WERI-Rb-1 (cell line): ENCODE measurements around the gene IFI44L.

ENCODE experiments used
- DNase-seq: peaks from one replicate; pipeline ENCODE4 v3.0.0-alpha.2; 2020
- H3K27ac ChIP-seq: fragments of 250-450 bp; sonication (Bioruptor Pico); 2 replicates; pipeline ENCODE4 v1.5.1; 2020; ENCODE audit warnings: mild to moderate bottlenecking, moderate library complexity
- H3K27me3 ChIP-seq: fragments of 250-450 bp; sonication (Bioruptor Pico); 2 replicates; pipeline ENCODE4 v1.5.1; 2021; ENCODE audit warnings: mild to moderate bottlenecking, low read depth, moderate library complexity; ENCODE audit not compliant: insufficient read depth, severe bottlenecking
- H3K36me3 ChIP-seq: fragments of 250-450 bp; sonication (Bioruptor Pico); 2 replicates; pipeline ENCODE4 v1.5.1; 2020; ENCODE audit warnings: mild to moderate bottlenecking, moderate library complexity
- H3K4me3 ChIP-seq: 2 replicates; pipeline ENCODE4 v1.5.1; 2011; ENCODE audit warnings: low read depth, mild to moderate bottlenecking, control low read depth, low read length
- H3K9me3 ChIP-seq: fragments of 250-450 bp; sonication (Bioruptor Pico); 2 replicates; pipeline ENCODE4 v1.5.1; 2021; ENCODE audit warnings: mild to moderate bottlenecking, moderate library complexity; ENCODE audit not compliant: severe bottlenecking
- TF ChIP-seq, protein P1 (sequence below): IDR thresholded peaks from 2 replicates; pipeline ENCODE4 v1.5.1; 2011; ENCODE audit warnings: low read depth, mild to moderate bottlenecking, control low read depth, inconsistent platforms, low read length

The IFI44L gene

DNA sequence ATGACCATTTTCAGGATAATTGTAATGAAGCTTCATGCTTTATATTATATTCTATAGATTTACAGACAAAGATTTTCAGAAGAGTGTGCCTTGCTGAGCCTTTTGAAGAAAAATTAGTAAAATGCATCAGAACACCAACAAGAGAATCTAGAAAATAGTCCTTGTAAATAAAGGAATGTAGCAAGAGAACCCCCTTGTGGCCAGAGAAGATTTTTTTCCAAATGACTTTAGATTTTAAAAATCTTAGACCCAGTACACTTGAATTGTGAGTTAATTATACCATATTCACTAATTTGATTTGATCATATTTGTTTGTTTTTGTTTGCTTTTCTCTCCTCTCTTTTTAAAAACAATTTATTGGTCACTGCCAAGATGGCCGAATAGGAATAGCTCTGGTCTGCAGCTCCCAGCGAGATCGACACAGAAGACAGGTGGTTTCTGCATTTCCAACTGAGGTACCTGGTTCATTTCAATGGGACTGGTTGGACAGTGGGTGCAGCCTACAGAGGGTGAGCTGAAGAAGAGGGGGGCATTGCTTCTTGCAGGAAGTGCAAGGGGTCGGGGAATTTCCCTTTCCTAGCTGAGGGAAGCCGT lies 12.8 kb upstream of the IFI44L start:
- no peaks in the 10 kb centered on the region for H3K27me3 ChIP-seq
- no peak for DNase-seq
- no peak overlapping the region for H3K27ac ChIP-seq
- H3K4me3 ChIP-seq: no peak overlapping the region
- H3K9me3 ChIP-seq: no peaks in the 10 kb centered on the region
- no peaks in the 10 kb centered on the region for H3K36me3 ChIP-seq
- TF ChIP-seq, protein P1, sequence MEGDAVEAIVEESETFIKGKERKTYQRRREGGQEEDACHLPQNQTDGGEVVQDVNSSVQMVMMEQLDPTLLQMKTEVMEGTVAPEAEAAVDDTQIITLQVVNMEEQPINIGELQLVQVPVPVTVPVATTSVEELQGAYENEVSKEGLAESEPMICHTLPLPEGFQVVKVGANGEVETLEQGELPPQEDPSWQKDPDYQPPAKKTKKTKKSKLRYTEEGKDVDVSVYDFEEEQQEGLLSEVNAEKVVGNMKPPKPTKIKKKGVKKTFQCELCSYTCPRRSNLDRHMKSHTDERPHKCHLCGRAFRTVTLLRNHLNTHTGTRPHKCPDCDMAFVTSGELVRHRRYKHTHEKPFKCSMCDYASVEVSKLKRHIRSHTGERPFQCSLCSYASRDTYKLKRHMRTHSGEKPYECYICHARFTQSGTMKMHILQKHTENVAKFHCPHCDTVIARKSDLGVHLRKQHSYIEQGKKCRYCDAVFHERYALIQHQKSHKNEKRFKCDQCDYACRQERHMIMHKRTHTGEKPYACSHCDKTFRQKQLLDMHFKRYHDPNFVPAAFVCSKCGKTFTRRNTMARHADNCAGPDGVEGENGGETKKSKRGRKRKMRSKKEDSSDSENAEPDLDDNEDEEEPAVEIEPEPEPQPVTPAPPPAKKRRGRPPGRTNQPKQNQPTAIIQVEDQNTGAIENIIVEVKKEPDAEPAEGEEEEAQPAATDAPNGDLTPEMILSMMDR: 0 out of 2 replicates have a peak, but pooled peaks have one; percentile 17

DNA sequence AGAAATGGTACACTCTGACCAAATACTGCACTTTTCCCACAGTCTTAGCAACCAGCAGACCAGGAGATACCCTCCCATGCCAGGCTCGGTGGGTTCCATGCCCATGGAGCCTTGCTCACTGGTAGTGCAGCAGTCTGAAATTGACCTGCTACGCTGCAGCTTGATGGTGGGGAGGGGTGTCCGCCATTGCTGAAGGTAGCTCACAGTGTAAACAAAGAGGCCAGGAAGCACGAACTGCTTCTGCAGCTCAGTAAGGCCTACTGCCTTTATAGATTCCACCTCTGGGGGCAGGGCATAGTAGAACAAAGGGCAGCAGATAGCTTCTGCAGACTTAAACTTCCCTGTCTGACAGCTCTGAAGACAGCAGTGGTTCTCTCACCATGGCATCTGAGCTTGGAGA lies 12.3 kb upstream of the IFI44L start:
- TF ChIP-seq, protein P1: no peak
- H3K27ac ChIP-seq: no peak overlapping the region
- H3K4me3 ChIP-seq: no peak overlapping the region
- H3K27me3 ChIP-seq: no peaks in the 10 kb centered on the region
- no peak for DNase-seq
- no peaks in the 10 kb centered on the region for H3K36me3 ChIP-seq
- H3K9me3 ChIP-seq: no peaks in the 10 kb centered on the region

DNA sequence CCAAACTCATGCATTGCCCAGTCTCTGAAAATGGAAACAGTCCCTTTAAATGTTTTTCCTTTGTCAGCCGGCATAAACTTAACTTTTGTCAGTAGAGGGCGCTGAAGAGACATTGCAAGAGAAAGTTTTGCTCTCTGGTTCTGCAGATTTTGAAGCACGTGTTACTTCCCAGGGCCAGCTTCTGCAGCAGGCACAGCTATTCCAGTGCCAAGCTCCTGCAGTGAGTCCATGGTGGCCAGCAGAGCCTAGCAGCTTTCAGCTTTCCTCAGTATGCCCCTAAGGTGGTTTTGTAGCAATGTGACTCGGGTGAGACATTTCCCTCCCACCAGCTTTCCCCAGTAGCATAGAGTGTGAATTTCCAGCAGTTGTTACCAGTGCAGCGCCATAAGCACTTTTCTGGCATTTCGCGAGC lies 2.6 kb upstream of the IFI44L start:
- DNase-seq: peak; percentile 68
- Histone ChIP-seq H3K4me3 (no peak overlapping the region), H3K9me3 (peaks cover 3% of the 10 kb centered on the region), H3K27me3 (no peaks in the 10 kb centered on the region), H3K36me3 (no peaks in the 10 kb centered on the region), H3K27ac (no peak overlapping the region)
- TF ChIP-seq, protein P1: peak; percentile 72

DNA sequence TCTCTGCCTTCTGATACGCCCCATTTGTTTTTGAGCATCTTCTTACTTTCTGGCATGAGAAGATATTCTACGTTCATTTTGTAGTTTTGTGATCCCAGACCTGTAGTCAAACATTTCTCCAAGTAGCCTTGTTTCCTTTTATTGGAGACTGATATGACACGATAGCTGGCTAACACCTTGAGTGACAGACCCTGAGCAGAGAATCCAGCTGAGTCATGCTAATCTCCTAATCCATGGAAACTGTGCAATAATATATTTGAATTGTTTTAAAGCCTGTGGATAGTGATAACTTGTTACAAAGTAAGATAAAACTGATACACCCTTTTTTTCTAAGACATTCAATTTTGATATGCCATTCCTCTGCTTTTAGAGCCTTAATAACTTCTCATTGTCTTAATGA lies 1.2 kb upstream of the IFI44L start:
- H3K4me3 ChIP-seq: no peak overlapping the region
- H3K27me3 ChIP-seq: no peaks in the 10 kb centered on the region

DNA sequence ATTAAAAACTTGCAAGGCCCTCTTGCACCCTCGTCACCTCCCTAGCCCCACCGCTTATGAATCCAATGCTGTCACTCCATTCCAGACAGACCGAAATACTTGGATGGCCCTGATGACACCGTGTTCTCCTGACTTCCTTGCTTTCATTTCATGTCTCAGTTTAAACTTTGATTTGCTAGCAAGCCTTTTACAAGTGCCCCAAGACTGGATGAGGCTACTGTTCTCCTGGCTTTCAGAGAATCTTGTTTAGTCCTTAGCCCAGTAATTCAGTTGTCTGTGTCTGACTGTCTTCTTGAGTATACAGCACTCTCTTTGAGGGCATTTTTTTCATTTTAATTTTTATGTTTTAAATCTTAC lies 824 bp upstream of the IFI44L start:
- TF ChIP-seq, protein P1: no peak
- Histone ChIP-seq H3K9me3 (no peaks in the 10 kb centered on the region), H3K27ac (peak overlapping the region; percentile 53), H3K36me3 (no peaks in the 10 kb centered on the region), H3K27me3 (no peaks in the 10 kb centered on the region), H3K4me3 (no peak overlapping the region)
- peak; percentile 9 for DNase-seq

More for the DNA sequence above, 1.2 kb upstream of the IFI44L start:
- no peak overlapping the region; the same call in 1 of the 2 replicates for H3K27ac ChIP-seq
- no peaks in the 10 kb centered on the region for H3K9me3 ChIP-seq
- TF ChIP-seq, protein P1: no peak
- H3K36me3 ChIP-seq: no peaks in the 10 kb centered on the region
- DNase-seq: peak; percentile 28

DNA sequence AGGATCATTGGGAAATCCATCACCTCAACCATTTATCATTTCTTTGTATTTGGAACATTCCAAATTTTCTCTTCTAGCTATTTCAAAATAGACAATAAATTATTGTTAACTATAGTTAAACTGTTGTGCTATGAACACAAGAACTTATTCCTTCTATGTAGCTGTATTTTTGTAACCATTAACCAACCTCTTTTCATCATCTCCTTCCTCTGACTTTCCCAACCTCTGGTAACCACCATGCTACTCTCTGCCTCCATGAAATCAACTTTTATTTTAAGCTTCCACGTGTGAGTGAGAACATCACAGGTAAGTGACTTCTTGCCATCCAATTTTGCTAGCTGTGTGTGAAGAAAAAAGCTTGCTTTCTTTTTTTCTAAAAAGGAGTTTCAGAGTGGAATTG lies 418 bp downstream of the IFI44L start:
- no peaks in the 10 kb centered on the region for H3K36me3 ChIP-seq
- no peak overlapping the region for H3K4me3 ChIP-seq
- DNase-seq: no peak
- H3K27me3 ChIP-seq: no peaks in the 10 kb centered on the region
- H3K9me3 ChIP-seq: no peaks in the 10 kb centered on the region
- TF ChIP-seq, protein P1: no peak
- no peak overlapping the region for H3K27ac ChIP-seq
